Lung (tissue), 16 donors: ENCODE results near the gene BNIPL. TPM values are rescaled to one million over a fixed set of nuclear protein-coding genes. Genes with fewer than 3 reads are reported as not detected.

Experiments used
- ATAC-seq: fragments of 200-7000 bp; cut with Tn5 transposase; one replicate; pipeline ENCODE4 v1.9.1; 2020; ENCODE audit warnings: moderate number of reproducible peaks; ENCODE audit not compliant: insufficient read depth, low FRiP score
- DNase-seq, 3 donors: peaks; one replicate each; pipeline ENCODE4 v3.0.0-alpha.2; 2013 to 2017
- H3K27ac ChIP-seq, 2 donors: one replicate each; pipeline ENCODE4 v1.5.1; 2013; ENCODE audit warnings: mild to moderate bottlenecking in 2 of 2, moderate library complexity in 2 of 2, control low read depth in 1 of 2, inconsistent platforms in 1 of 2, low read depth in 1 of 2, low read length in 1 of 2
- H3K27me3 ChIP-seq, 3 donors: one replicate each; pipeline ENCODE4 v1.5.1; 2013; ENCODE audit warnings: low read length in 2 of 3; ENCODE audit not compliant: control insufficient read depth in 3 of 3, insufficient read depth in 3 of 3
- H3K36me3 ChIP-seq, 4 donors: one replicate each; pipeline ENCODE4 v1.5.1; 2013; ENCODE audit warnings: low read length in 4 of 4, mild to moderate bottlenecking in 1 of 4, moderate library complexity in 1 of 4; ENCODE audit not compliant: control insufficient read depth in 4 of 4, insufficient read depth in 4 of 4
- H3K4me1 ChIP-seq, 5 donors: one replicate each; pipeline ENCODE4 v1.5.1; 2013; ENCODE audit warnings: low read length in 5 of 5, mild to moderate bottlenecking in 2 of 5, moderate library complexity in 1 of 5; ENCODE audit not compliant: control insufficient read depth in 5 of 5, insufficient read depth in 5 of 5
- H3K4me3 ChIP-seq: one replicate; pipeline ENCODE4 v1.5.1; 2013; ENCODE audit warnings: mild to moderate bottlenecking, control low read depth, moderate library complexity
- H3K9ac ChIP-seq, 2 donors: one replicate each; pipeline ENCODE4 v1.5.1; 2013; ENCODE audit warnings: low read length in 2 of 2, control low read depth in 1 of 2; ENCODE audit not compliant: insufficient read depth in 1 of 2
- H3K9me3 ChIP-seq, 4 donors: one replicate each; pipeline ENCODE4 v1.5.1; 2013; ENCODE audit warnings: low read length in 3 of 4, mild to moderate bottlenecking in 1 of 4, moderate library complexity in 1 of 4; ENCODE audit not compliant: control insufficient read depth in 4 of 4, insufficient read depth in 3 of 4
- WGBS, 2 donors: extraction: QIAGEN DNeasy Blood & Tissue Kit; methylation state at CpG; one replicate each; pipeline ENCODE4 v1.1.7; 2013; 5-methylcytosine and 5-hydroxymethylcytosine counted together
- long read RNA-seq, 5 donors: transcript quantifications; one replicate each; lab custom pipeline, GENCODE V29; 2026
- polyA plus RNA-seq, 2 donors: library from polyadenylated mRNA; stranded (reverse); fragments of 200-250 nt; gene quantifications; one replicate each; pipeline ENCODE4 v1.2.1, GENCODE V29; 2013
- total RNA-seq, 2 donors: library from RNA; depleted of rRNA in 1 of 2; stranded (reverse); fragments of >200 nt in 1 of 2; gene quantifications; one replicate each; pipeline ENCODE4 v1.2.1, GENCODE V29; 2014 to 2021
- TF ChIP-seq, protein P1 (sequence below): IDR thresholded peaks from 2 replicates; pipeline ENCODE4 v1.5.1; 2012; ENCODE audit warnings: mild to moderate bottlenecking; ENCODE audit errors: control extremely low read depth, extremely low read depth
- donor health status: control.
- donor health status: control.
- donor health status: Bipolar disorder and iron deficiency.
- donor health status: healthy.
- donor health status: DM: yes; HTN: yes; CAD: no.

The BNIPL gene
- 1 to 10 TPM; 2.8 to 8.6 TPM for total RNA-seq
- polyA plus RNA-seq: 10 to 100 TPM in 1 of 2 donors, 1 to 10 TPM in 1; 1.9 to 12.2 TPM
- long read RNA-seq, donor 1, partial matches to known transcripts: 0 of 1 reads
- long read RNA-seq, donor 1, other reads (novel, unspliced or antisense): 0 of 1 reads
- long read RNA-seq, donor 2: 0 reads
- long read RNA-seq, donor 3: 0 reads
- long read RNA-seq, donor 4: 0 reads
- long read RNA-seq, donor 5, partial matches to known transcripts: 0 of 1 reads
- long read RNA-seq, donor 5, other reads (novel, unspliced or antisense): 0 of 1 reads

- 68 to 71% methylated on average over 2 of the region's 2 CpGs for WGBS, 2 donors
- Histone ChIP-seq H3K9me3 (no peaks in the 10 kb centered on the region), H3K4me1 (peaks cover 0 to 14% (median 0%) of the 10 kb centered on the region in 5 donors), H3K9ac (no peak within 1 kb of the TSS), H3K36me3 (peaks cover 0 to 20% (median 12%) of the 10 kb centered on the region in 4 donors), H3K4me3 (no peak within 1 kb of the TSS), H3K27me3 (no peaks in the 10 kb centered on the region), H3K27ac (peak within 1 kb of the TSS in 1 of 2 donors; percentile 48)
- TF ChIP-seq, protein P1, sequence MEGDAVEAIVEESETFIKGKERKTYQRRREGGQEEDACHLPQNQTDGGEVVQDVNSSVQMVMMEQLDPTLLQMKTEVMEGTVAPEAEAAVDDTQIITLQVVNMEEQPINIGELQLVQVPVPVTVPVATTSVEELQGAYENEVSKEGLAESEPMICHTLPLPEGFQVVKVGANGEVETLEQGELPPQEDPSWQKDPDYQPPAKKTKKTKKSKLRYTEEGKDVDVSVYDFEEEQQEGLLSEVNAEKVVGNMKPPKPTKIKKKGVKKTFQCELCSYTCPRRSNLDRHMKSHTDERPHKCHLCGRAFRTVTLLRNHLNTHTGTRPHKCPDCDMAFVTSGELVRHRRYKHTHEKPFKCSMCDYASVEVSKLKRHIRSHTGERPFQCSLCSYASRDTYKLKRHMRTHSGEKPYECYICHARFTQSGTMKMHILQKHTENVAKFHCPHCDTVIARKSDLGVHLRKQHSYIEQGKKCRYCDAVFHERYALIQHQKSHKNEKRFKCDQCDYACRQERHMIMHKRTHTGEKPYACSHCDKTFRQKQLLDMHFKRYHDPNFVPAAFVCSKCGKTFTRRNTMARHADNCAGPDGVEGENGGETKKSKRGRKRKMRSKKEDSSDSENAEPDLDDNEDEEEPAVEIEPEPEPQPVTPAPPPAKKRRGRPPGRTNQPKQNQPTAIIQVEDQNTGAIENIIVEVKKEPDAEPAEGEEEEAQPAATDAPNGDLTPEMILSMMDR: no peak
- ATAC-seq (no peak), DNase-seq (peak in 1 of 3 donors; percentile 49)
Observed at GRCh38 chr1:151036356-151036755, at the start of gene BNIPL. TSS of gene BNIPL (plus strand) at chr1:151036586. CDS start at chr1:151036726, 140 bp downstream.

GRCh38 chr1:150987924-150988323 is 48.5 kb upstream of the BNIPL start:
- TF ChIP-seq, protein P1: no peak
- no peak for DNase-seq

DNA sequence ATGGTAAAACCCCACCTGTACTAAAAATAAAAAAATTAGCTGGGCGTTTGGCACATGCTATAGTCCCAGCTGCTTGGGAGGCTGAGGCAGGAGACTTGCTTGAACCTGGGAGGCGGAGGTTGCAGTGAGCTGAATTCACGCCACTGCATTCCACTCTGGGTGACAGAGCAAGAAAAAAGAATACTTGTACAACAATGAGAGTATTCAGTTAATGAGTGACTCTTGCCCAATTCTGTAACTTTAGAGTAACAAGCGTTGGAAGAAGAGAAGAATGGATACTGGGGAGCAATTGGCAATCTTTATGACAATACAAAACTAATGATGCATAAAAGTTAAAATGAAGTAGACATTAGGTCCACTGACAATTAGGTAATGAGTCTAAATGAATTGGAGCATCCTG is 43.8 kb upstream of the BNIPL start:
- TF ChIP-seq, protein P1: no peak
- no peak overlapping the region for H3K9ac ChIP-seq
- no peaks in the 10 kb centered on the region for H3K9me3 ChIP-seq
- H3K4me3 ChIP-seq: no peak overlapping the region
- no peak for DNase-seq
- no peak overlapping the region for H3K27ac ChIP-seq
- 71 to 79% methylated on average over 4 of the region's 4 CpGs for WGBS, 2 donors
- no peaks in the 10 kb centered on the region for H3K4me1 ChIP-seq
- H3K36me3 ChIP-seq: peaks cover 0 to 8% (median 3%) of the 10 kb centered on the region in 4 donors
- H3K27me3 ChIP-seq: no peaks in the 10 kb centered on the region
- ATAC-seq: no peak

More at GRCh38 chr1:150987924-150988323, 48.5 kb upstream of the BNIPL start:
- H3K9ac ChIP-seq: no peak overlapping the region
- no peak overlapping the region for H3K4me3 ChIP-seq
- 84 to 89% methylated on average over 7 of the region's 7 CpGs for WGBS, 2 donors
- H3K9me3 ChIP-seq: no peaks in the 10 kb centered on the region
- no peaks in the 10 kb centered on the region for H3K36me3 ChIP-seq
- H3K27me3 ChIP-seq: no peaks in the 10 kb centered on the region
- ATAC-seq: no peak
- no peak overlapping the region for H3K27ac ChIP-seq
- H3K4me1 ChIP-seq: peaks cover 0 to 1% (median 0%) of the 10 kb centered on the region in 5 donors
